ENCODE results near the gene LUC7L. TPM values are rescaled to one million over a fixed set of nuclear protein-coding genes. Genes with fewer than 3 reads are reported as not detected.

Gene LUC7L
- total RNA-seq, 1 experiment from 2014 or later: 79.3 TPM

DNA sequence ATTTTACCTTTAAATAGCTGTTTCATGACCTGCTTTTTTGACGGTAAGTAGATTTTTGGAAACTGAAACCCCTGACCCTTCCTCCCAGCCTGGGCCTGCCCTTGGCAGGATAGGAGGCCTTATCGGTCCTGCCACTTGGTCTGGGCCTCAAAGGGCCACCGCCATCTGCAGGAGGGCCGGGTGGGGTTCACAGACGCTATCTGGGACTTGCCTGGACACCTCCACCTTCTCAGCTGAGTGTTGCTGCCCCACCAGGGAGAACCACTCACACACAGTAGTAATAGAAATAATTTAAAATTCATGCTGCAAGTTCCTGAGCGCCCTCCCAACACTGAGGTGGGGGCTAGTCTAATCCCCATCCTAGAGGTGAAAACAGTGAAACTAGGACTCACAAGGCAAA is 86.2 kb downstream of the LUC7L start:
- no TSS peak for BruUV-seq (replicated peaks)
- TF ChIP-seq, protein P1, sequence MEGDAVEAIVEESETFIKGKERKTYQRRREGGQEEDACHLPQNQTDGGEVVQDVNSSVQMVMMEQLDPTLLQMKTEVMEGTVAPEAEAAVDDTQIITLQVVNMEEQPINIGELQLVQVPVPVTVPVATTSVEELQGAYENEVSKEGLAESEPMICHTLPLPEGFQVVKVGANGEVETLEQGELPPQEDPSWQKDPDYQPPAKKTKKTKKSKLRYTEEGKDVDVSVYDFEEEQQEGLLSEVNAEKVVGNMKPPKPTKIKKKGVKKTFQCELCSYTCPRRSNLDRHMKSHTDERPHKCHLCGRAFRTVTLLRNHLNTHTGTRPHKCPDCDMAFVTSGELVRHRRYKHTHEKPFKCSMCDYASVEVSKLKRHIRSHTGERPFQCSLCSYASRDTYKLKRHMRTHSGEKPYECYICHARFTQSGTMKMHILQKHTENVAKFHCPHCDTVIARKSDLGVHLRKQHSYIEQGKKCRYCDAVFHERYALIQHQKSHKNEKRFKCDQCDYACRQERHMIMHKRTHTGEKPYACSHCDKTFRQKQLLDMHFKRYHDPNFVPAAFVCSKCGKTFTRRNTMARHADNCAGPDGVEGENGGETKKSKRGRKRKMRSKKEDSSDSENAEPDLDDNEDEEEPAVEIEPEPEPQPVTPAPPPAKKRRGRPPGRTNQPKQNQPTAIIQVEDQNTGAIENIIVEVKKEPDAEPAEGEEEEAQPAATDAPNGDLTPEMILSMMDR (IDR thresholded peaks at IDR 0.05; ENCODE audit: unreplicated experiment): no peak
- DNase-seq: no peak
- H3K27me3 Mint-ChIP-seq (ENCODE audit: unreplicated experiment): peaks cover 21% of the 10 kb centered on the region
- peaks cover 22% of the 10 kb centered on the region for H3K36me3 Mint-ChIP-seq (ENCODE audit: insufficient read depth, unreplicated experiment)
- no peak overlapping the region for H3K4me3 Mint-ChIP-seq (ENCODE audit: low read depth, unreplicated experiment)
- no peak overlapping the region for H3K27ac Mint-ChIP-seq (ENCODE audit: unreplicated experiment)
- CTCF ChIA-PET: no interaction called here
- H3K9me3 Mint-ChIP-seq (ENCODE audit: low read depth, unreplicated experiment): no peaks in the 10 kb centered on the region
- intact Hi-C loops (cut with micrococcal nuclease; ENCODE audit: unreplicated experiment): no loop called here
- H3K4me1 Mint-ChIP-seq (ENCODE audit: low read depth, unreplicated experiment): no peaks in the 10 kb centered on the region

DNA sequence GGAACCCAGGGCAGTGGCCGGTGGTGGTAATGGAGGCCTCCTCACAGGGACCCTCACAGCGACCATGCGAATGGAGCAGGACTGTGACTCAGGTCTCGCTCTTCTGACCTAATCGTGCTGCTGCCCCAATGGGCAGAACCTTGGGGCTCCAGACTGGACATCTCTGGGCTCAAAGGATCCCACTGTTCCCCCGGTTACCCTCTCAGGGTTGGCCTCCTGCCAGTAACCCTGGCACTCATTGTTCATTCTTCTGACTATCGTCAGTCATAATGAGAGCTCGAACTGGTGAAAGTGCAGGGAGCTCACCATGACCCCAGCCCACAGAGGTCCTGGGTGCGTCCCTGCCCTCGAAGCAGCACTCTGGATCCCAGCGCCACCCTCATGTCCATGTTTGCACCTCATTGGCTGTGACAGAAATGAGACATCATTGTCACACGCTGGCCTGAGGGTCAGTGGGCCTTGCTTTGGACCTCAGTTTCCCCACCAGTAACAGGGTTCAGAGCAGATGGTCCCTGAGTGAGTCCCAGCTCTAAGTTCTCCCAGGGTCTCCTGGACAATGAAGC is 86.8 kb downstream of the LUC7L start:
- peaks cover 28% of the 10 kb centered on the region for H3K36me3 Mint-ChIP-seq (ENCODE audit: insufficient read depth, unreplicated experiment)
- CTCF ChIA-PET: no interaction called here
- no peak overlapping the region for H3K27ac Mint-ChIP-seq (ENCODE audit: unreplicated experiment)
- no peaks in the 10 kb centered on the region for H3K4me1 Mint-ChIP-seq (ENCODE audit: low read depth, unreplicated experiment)
- no peak overlapping the region for H3K4me3 Mint-ChIP-seq (ENCODE audit: low read depth, unreplicated experiment)
- TF ChIP-seq, protein P1 (IDR thresholded peaks at IDR 0.05; ENCODE audit: unreplicated experiment): no peak
- peaks cover 18% of the 10 kb centered on the region for H3K27me3 Mint-ChIP-seq (ENCODE audit: unreplicated experiment)
- no peaks in the 10 kb centered on the region for H3K9me3 Mint-ChIP-seq (ENCODE audit: low read depth, unreplicated experiment)
- no TSS peak for BruUV-seq (replicated peaks)
- intact Hi-C loops (cut with micrococcal nuclease; ENCODE audit: unreplicated experiment): no loop called here
- DNase-seq: no peak

DNA sequence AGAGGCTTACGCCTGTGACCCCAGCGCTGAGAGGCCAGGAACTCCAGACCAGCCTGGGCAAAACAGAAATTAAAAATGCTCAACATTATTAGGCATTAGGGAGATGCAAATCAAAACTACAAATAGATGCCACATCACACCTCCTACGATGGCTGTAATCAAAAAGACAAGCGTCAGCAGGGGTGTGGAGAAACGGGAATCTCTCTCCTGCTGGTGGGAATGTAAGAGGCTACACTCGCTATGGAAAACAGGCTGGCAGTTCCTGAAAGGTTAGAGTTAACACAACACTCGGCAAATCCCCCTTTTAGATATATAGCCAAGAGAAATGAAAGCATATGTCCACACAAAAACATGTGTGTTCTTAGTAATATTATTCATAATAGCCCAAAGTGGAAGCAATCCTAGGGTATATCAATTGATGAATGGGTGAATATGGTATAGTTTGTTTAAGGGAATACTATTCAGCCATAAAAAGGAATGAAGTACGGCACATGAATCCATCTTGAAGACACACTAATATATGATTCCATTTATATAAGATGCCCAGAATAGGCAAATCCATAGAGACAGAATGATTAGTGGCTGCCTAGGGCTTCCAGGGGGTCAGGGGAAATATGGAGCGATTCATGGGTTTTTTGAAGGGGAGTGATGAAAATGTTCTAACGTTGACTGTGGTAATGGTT is 88.9 kb downstream of the LUC7L start:
- intact Hi-C loops (cut with micrococcal nuclease; ENCODE audit: unreplicated experiment): no loop called here
- no peak overlapping the region for H3K27ac Mint-ChIP-seq (ENCODE audit: unreplicated experiment)
- H3K9me3 Mint-ChIP-seq (ENCODE audit: low read depth, unreplicated experiment): no peaks in the 10 kb centered on the region
- TF ChIP-seq, protein P1 (IDR thresholded peaks at IDR 0.05; ENCODE audit: unreplicated experiment): no peak
- peaks cover 40% of the 10 kb centered on the region for H3K36me3 Mint-ChIP-seq (ENCODE audit: insufficient read depth, unreplicated experiment)
- CTCF ChIA-PET: interaction anchor here (0.8 to 1.1 kb wide), 2 partner anchors 11 to 213 kb away, joined by 6 read pairs; no protein-coding TSS in a partner anchor
- DNase-seq: no peak
- H3K27me3 Mint-ChIP-seq (ENCODE audit: unreplicated experiment): peaks cover 18% of the 10 kb centered on the region
- no TSS peak for BruUV-seq (replicated peaks)
- no peak overlapping the region for H3K4me3 Mint-ChIP-seq (ENCODE audit: low read depth, unreplicated experiment)
- no peaks in the 10 kb centered on the region for H3K4me1 Mint-ChIP-seq (ENCODE audit: low read depth, unreplicated experiment)

Other genes with a start within 250 kb of the LUC7L start
- gene POLR3K, start 175.8 kb downstream of the LUC7L start, total RNA-seq (2022): 27.4 and 29.1 TPM in 2 replicates
- gene SNRNP25, start 175.6 kb downstream of the LUC7L start, total RNA-seq (2022): 37.8 and 38.7 TPM in 2 replicates
- 47.3 and 60.2 TPM in 2 replicates for gene RHBDF1, start 156.8 kb downstream of the LUC7L start, total RNA-seq (2022)
- 40.1 and 45.6 TPM in 2 replicates for gene MPG, start 151.2 kb downstream of the LUC7L start, total RNA-seq (2022)
- 51.8 and 53.2 TPM in 2 replicates for gene NPRL3, start 90.8 kb downstream of the LUC7L start, total RNA-seq (2022)
- not detected in 2 replicates for gene HBZ, start 76.8 kb downstream of the LUC7L start, total RNA-seq (2022)
- not detected in 2 replicates for gene HBM, start 63.5 kb downstream of the LUC7L start, total RNA-seq (2022)
- gene HBA2, start 56.6 kb downstream of the LUC7L start, total RNA-seq (2022): not detected in 2 replicates
- not detected in 2 replicates for gene HBA1, start 52.8 kb downstream of the LUC7L start, total RNA-seq (2022)
- not detected in 2 replicates for gene HBQ1, start 49.0 kb downstream of the LUC7L start, total RNA-seq (2022)
- gene FAM234A, start 5.4 kb upstream of the LUC7L start, total RNA-seq (2022): 118 and 130 TPM in 2 replicates
- gene RGS11, start 46.5 kb upstream of the LUC7L start, total RNA-seq (2022): 0.85 and 1.7 TPM in 2 replicates
- gene ARHGDIG, start 51.1 kb upstream of the LUC7L start, total RNA-seq (2022): 0.29 TPM in 1 of 2 replicates, not detected in the other
- 0.71 TPM in 1 of 2 replicates, not detected in the other for gene PDIA2, start 53.7 kb upstream of the LUC7L start, total RNA-seq (2022)
- 49.8 and 52.5 TPM in 2 replicates for gene AXIN1, start 123.3 kb upstream of the LUC7L start, total RNA-seq (2022)
- gene MRPL28, start 141.1 kb upstream of the LUC7L start, total RNA-seq (2022): 115 and 126 TPM in 2 replicates
- 70.0 and 78.5 TPM in 2 replicates for gene PGAP6, start 152.5 kb upstream of the LUC7L start, total RNA-seq (2022)
- gene NME4, start 167.8 kb upstream of the LUC7L start, total RNA-seq (2022): 88.2 and 96.5 TPM in 2 replicates
- gene DECR2, start 172.4 kb upstream of the LUC7L start, total RNA-seq (2022): 41.2 and 49.6 TPM in 2 replicates
- 26.6 and 33.7 TPM in 2 replicates for gene RAB11FIP3, start 196.2 kb upstream of the LUC7L start, total RNA-seq (2022)

Data from Calu3 (cell line).